Hypothalamus (tissue), 51 donors: Measurements from ENCODE around the gene RALGPS1.

Source experiments
- DNase-seq, 51 donors: peaks; one replicate each; lab custom pipeline; 2025; lab: John Stamatoyannopoulos, UW

RALGPS1 gene

DNA sequence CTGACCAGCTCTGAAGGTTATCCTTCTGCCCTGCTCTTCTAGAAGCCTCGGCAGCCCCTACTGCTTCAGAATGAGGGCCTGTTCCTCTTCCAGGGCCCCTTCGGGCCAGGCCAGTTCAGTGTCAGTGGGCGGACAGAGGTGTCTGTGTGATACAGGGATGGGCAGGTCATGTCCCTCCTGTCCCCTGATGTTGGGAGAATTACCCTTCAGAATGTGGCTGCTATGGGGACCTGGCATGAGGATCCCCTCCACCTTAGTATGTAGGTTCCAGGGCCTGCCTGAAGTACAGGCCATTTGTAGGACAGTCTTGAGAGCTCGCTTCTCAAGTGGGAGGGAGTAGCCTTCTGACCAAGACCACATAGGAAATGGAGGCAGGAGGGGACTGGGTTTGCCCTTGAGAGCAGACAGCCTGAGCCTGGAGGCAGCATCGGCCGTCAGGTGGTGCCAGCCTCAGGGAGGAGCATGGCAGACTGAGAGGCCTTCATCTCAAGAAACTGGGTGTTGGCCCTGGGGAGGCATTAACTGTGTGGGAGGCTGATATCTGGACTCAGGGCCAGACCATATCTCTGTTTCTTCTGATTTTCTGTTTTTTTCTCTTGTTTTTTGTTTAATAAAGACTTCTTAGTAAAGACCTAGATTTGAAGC is 175.9 kb downstream of the RALGPS1 start:
- no peak for DNase-seq

DNA sequence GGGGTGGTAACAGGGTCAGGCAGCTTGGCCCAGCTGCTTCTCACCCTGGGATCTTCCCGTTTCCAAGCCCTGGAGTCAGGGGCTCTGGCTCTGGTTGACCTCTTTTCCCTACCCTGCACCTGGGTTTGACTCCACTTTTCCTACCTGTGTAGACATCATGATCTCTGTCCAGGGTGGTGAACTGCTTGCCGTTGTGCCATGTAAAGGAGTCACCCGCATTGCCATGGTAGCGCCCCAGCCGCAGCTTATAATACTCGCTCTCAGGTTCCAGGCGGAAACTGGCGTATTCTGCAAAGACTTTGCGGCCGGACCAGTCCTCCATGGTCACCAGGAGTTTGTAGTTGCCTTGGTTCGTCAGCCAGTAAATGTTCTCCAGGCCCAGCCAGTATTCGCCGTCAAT is 176.9 kb downstream of the RALGPS1 start:
- DNase-seq = no peak

DNA sequence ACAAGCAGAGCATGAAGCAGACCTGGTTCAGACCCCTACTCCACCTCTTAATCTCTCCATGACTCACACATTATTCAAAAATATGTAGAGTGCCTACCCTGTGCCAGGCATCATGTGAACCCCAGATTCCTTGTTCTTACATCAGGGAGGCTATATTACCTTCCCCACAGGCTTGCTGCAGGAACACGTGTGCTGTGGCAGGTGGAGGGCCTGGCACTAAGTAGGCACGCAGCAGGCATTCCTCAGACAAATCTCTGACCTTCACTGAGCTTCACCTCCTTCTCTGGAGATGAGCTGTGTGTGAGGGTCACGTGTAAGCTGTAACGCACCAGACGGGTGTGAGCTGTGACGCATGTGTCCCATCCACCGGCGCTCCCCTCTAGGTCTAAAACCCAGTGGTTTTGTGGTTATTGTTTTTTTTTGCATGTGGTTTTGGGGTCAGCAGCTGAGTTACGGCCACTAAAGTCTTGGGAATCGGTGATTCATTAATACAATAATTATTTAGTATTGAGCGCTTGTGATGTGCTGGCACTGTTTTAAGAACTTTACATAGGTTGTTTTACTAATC is 177.5 kb downstream of the RALGPS1 start:
- DNase-seq = no peak

DNA sequence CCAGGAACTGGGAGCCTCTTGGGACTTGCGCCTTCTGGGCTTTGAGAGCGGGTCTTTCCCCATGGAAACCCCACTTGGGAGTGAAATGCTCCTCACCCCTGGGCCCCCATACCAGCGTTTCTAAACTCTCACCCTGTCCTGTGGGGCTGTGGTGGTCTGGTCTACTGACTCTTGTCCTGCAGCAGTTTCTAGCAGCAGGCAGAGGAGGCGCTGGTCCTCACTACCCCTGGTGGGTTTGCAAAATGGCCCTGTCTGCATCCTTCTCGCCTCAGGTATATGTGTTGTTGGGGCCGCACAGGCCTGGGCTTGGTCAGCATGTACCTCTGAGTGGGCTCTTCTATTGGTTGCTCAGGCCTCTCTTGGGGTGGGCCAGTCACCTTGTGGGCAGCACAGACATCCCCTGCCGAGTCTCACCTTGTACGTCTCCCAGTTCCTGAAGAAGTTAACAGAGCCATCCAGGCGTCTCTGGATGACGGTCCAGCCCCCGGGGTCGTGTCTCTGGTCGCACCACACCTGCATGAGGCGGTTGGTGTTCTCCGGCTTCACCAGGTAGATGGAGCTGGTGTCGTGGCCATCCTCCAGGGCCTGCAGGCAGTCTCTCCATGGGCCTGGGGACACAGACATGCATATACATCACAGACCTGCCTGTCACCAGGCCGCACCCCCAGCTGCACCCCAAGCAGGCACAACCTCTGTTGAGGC is 178.9 kb downstream of the RALGPS1 start:
- no peak for DNase-seq

DNA sequence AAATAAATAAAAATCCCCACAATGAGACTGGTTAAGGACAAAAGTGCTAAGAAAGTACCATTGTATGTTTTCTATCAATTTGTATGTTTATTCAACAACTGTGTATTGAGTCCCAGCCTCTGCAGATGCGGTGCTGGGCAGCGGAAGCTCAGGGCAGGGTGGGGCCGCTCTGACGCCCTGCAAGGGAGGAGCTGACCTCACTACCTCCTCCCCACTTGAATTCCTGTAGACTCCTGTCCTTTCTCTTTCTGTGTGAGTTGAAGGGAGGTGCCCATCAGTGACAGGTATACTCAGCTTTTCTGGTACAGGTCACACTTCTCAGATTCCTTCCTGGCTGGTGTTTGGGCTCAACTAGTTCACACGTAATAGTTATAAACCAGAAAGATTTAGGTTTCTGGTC is 180.8 kb downstream of the RALGPS1 start:
- peak in 1 of 51 donors; percentile 21 for DNase-seq

DNA sequence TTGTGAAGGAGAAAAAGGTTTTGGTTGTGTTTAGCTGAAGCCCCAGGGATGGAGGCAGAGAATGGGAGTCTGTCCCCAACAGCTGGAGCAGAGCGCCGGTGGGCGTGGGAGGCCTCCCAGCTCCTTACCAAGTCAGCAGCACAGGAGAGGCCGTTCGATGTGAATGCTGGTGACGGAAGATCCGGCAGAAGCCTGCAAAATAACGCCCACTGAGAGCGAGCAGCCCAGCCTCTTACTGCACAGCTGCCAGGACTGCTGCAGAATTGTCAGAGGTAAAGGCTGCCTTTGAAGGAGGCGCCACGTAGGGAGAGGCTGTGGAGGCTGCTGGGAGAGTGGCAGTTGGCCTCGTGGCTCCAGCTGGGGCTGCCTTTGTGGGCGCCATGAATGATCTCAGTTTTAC is 181.6 kb downstream of the RALGPS1 start:
- peak in 7 of 51 donors; percentile 12 to 42 (median 30) for DNase-seq

DNA sequence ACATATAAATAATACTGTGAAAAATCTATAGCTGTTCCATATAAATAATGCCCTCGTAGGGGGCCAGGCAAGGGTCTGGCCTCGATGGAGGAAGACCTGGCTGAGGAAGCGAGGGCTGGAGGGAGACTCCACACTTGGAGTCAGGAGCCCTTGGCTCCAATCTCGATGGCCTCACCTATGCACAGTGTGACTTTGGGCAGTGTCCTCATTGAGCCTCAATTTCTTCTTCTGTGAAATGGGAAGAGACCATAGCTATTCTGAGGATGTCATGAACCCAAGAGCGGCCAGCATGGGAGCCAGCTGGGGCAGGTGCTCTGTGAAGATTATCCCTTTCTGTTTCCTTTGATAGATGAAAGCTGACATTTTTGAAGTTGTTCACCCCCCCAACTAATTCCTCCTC is 183.1 kb downstream of the RALGPS1 start:
- no peak for DNase-seq

DNA sequence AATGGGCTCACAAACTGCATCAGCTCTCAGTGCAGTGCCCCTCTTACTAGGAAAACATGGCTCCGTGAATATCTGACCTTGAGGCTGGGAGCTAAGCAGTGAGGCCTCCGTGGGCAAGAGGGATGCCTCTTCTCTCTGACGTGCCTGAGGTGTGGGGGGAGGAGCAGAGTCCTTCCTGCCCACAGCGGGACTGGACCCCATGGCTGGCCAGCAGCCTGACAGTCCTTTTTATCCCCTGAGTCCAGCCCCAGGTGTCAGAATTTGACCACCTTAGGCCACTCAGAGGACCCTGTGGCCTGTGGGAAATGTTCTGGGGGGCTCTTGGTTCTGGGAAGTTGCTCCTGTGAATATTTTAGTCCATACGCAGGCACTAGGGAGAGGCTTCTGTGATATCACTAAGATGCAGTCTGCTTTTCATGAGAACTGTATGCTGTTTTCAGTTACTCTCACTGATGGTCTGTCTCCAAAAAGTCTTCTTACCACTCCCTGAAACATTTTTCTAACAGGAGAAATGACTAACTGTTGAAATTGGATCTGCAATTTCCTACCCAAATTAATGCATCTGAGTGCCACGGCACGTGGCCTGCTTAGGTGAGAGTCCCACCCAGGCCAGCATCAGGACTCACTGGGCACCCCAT is 184.5 kb downstream of the RALGPS1 start:
- no peak for DNase-seq

DNA sequence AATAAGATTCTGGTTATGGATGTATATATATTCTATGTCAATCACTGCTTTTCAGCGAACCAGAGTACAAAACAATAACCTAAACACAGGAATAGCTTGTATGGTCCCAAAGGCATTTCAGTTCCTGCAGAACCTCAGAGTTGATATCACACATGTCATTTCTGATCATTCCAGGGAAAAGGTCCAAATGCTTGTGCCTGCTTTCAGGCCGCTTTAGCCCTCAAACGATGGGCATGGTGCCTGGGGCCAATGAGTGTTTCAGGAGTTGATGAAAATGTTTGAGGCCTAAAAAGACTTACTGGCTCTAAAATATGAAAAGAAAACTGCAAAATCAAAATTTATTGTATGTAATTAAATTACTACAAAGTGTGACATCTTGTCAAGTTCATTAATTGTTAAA is 185.1 kb downstream of the RALGPS1 start:
- no peak for DNase-seq

DNA sequence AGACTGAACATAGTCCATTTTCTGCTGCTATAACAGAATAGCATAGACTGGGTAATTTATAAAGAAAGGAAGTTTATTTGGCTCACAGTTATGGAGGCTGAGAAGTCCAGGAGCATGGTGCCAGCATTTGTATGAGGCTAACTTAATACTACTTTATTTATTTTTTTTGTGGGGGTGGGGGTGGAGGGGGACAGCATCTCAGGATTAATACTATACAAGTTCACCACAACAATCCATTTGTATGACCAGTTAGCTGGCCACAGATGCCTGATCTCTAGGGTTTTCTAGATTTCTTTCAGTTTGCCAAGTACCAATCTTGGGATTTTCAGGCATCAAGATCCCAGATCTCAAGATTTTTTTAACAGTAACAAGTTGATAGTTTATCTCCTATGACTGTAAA is 187.6 kb downstream of the RALGPS1 start:
- no peak for DNase-seq

DNA sequence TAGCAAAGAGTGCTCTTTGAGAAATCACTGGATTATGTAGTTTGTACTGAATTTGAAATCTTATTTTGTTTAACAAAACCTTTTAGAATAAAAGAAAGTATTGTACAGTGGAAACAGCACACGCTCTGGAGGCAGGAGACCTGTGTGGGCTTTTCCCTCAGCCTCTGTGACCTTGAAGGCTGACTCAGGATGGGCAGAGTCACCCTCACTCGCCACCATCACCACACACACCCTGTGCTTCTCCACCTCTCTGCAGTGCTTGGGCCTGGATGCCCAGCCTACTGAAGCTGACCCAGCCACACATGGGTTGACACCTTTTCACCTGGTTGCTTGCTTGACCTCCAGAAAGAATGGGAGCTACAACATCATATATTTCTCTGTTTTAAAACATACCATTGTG is 188.2 kb downstream of the RALGPS1 start:
- DNase-seq = no peak

DNA sequence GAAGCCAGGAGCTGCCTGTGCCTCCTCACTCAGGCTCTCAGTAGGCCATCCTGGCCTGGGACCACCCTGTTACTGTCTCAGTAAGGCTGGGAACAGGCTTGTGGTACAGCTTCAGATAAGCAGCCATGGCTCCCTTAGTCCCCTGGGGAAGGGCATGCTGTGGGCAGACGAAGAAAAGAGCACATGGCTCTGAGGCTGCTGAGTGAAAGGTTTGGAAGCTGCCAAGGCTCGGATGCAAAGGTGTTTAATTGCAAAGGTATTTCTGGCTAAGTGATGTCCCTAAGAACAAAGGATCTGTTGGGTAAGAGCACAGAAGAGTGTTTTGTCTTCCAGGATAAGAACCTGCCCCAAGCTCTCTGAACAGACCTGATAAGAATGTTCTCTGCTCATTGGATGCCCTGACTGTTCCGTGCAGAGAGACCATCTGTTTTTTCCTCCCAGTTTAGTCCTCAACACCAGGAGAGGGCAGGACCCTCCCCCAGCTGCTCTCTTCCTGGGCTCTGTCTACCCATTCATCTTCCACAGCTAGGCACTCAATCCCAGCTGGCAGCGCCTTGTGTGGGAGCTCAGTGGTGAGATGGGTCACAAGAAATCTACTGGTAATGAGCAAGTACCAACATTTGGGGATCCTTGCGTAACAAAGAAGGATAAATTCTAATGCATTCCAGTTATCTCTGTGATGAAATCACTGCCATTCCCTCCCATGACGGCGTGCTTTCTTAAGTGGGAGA is 190.2 kb downstream of the RALGPS1 start:
- DNase-seq = no peak

DNA sequence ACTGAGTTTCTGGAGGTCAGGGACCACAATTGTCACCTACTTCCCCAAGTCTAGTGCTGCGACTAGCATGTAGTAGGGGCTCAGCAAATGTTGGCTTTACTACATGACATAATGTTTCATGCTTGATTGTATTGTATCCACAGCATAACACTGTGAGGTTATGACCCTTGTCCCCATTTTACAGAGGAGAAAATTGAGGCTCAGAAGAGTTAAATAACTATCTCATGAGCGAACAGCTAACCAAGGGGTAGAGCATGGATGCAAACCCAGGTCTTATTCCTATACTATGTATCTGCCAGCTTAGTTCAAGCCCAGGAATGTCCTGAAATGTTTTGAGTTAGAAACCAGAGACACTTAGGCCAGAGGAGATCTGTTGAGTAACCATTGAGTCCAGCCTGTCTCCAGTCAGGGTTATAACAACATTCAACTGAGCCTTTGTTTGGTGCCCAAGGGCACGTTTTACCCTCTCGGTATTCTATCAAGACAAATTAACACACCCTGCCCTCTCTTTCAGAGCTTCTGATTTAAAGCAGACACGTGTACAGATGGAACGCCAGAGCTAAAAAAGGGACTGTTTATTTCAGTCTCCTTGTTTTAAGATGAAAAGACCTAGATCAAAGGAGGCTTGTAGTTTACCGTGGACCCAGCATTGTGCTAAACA is 191.4 kb downstream of the RALGPS1 start:
- no peak for DNase-seq

DNA sequence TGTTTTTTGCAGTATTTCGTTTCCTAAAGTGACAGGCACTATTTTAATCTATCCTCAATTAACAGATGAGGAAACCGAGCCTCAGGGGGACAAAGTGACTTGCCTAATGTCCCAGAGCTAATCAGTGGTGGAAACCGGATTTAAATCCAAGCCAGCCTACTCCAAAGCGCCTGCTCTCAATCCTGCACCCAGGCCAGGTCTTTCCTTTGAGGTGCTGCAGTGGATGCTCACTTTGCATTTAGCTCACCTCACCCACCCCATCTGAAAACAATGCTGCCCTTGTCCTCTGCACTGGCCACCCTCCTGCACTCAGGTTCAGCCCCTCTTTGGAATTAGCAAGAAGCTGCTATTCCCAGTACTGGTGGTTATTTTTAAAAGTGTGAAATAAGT is 191.9 kb downstream of the RALGPS1 start:
- no peak for DNase-seq

DNA sequence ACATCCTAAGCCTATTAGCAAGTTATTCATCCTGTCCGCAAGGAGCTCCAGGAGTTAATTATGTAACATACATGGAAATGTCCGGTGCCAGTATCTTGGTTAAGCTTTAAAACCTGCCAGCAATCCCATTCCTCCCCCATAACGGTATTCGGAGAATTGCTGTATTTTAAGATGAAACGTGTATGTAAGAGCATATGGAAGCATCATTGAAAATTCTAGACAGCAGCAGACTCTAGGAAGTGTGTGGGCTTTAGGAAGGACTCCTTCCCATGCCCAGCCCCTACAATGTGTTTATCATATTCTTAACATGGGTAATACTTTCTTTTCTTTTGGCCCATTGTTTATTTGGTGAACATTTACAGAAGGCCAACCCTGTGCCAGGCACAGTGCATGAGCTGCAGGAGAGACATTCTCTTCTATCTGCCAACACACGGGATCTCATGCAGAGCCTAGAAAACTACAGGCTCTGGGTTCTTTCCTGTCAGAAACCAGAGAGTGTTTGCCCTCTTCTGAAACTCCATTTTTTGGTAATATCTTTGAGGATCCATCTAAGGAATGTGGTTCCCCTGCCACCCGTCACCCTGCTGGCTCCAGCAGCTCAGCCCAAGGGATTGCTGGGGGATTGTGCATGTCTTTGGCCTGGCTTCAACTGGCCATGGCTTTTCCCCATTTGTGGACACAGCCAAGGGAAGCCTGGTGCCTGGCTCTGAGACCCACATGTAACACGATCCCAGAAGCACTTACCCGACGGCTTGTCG is 192.8 kb downstream of the RALGPS1 start:
- DNase-seq = peak in 4 of 51 donors; percentile 18 to 35 (median 31)

DNA sequence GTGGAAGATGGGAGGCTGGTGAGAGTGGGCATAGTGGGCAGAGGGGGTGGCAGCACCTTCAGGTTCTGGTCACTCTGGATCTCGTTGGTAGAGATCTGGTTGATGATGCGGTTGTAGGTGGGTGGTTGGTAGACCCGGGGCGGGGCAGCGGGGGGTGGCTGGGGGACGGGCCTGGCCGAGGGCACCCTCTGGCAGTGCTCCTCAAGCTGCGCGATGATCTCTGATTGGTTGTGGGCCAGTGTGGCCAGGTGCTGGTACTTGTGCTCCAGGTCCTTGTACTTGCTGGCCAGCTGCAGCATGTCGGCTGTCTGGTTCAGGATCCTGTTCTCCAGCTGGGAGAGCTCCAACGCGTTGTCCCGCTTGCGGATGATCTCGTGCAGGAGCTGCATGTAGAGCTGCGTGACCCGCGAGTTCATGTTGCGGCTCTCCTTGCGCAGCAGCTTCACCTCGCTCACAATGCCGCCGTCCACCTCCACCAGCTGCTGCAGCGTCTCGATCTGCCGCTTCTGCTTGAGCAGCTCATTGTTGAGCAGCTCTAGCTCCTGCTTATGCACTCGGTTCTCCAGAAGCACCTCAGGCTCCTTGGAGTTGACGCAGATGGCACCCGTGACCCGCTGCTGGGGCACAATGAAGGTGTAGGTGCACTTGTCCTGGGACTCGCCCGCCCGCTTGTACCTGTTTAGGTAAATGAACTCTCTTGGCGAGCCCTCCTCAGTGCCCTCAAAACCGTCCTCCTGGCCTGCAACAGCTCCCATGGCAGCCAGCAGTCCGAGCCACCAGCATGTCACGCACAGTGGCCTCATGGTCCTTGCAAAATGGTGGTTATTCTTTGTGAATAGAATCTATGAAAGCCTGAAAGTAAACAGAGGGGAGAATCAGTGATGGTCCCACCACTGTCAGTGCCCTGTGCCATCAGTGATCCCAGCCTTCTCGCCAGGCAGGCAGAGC is 193.6 kb downstream of the RALGPS1 start:
- peak in 1 of 51 donors; percentile 18 for DNase-seq

DNA sequence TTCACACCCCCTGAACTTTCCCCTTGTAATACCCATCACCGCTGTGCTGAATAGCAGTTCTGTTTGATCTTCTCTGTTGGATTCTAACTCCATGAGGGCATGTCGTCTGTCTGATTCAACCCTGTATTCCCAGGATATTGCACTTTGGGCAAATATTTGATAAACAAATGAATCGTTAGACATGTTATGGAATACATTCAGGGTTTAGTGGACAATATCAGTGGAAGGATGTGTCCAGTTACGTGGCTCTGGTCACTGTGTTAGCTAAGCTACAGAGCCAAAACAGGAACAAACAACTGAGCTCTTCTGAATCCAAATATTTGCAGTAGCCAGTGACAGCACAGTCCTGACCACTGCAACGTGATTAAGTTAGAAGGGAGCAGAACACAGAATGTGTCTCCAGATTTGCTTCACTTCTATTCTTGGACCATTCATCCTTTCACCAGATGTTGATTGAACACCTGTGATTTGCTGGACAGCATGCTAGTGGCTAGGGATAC is 194.7 kb downstream of the RALGPS1 start:
- DNase-seq = no peak

DNA sequence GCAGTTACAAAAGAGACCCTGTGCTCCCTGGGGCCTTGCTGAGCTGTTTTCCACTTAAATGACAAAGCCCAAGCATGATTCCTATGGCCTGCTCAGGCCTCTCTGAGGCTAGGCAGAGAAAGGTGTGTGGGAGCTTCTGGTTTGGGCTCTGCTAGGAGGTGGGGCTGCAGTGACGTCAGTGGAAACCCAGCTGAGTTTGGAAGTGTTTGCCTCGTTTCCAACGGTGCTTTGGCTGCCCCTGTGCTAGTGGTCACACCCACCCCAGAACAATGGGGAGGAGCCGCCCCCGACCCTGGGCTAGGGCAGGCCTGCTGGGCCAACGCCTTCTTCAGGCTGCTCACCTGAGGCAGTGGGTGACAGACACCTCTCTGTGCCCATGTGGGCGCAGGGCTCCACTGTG is 197.5 kb downstream of the RALGPS1 start:
- peak in 2 of 51 donors; percentile 12 to 24 for DNase-seq
